MCF 10A (cell line): ENCODE results near the gene DOHH. TPM values are rescaled to one million over a fixed set of nuclear protein-coding genes. Genes with fewer than 3 reads are reported as not detected.

ENCODE experiments used
- Bru-seq: library from RNA; stranded (reverse); fragments of 400-500 nt; gene quantifications from one replicate; lab custom pipeline; 2021; lab: Mats Ljungman, UMichigan
- BruChase-seq, 2 experiments: library from RNA; stranded (reverse); fragments of 400-500 nt; gene quantifications; one replicate each; lab custom pipeline; 2021; lab: Mats Ljungman, UMichigan
- BruUV-seq: library from RNA; stranded (reverse); fragments of 400-500 nt; replicated peaks from 2 replicates; lab custom pipeline; 2021; lab: Mats Ljungman, UMichigan
- CTCF ChIA-PET: fragments of 300-600 bp; sonication (Branson Sonifier 250); formaldehyde crosslinking; extraction: SDS; loops from one replicate; lab custom pipeline; 2021; ENCODE audit warnings: antibody characterized with exemption, inconsistent platforms; lab: Yijun Ruan, JAX
- POLR2A ChIA-PET: fragments of 300-600, 350-650 bp; sonication (Branson Sonifier 250); formaldehyde crosslinking; extraction: SDS; loops from one replicate; lab custom pipeline; 2020; ENCODE audit warnings: antibody characterized with exemption, inconsistent platforms; lab: Yijun Ruan, JAX
- DNase-seq: peaks from one replicate; pipeline ENCODE4 v3.0.0-alpha.2; 2018; ENCODE audit not compliant: unreplicated experiment
- H3K27ac Mint-ChIP-seq: one replicate; pipeline ENCODE4 v1.8.0; 2022; ENCODE audit warnings: mild to moderate bottlenecking, low read depth, mixed read lengths; ENCODE audit not compliant: unreplicated experiment
- H3K27me3 Mint-ChIP-seq: one replicate; pipeline ENCODE4 v1.8.0; 2022; ENCODE audit warnings: mixed read lengths; ENCODE audit not compliant: insufficient read depth, unreplicated experiment
- H3K36me3 Mint-ChIP-seq: one replicate; pipeline ENCODE4 v1.8.0; 2022; ENCODE audit warnings: mild to moderate bottlenecking, moderate library complexity, mixed read lengths; ENCODE audit not compliant: insufficient read depth, unreplicated experiment
- H3K4me1 Mint-ChIP-seq: one replicate; pipeline ENCODE4 v1.8.0; 2022; ENCODE audit warnings: mixed read lengths; ENCODE audit not compliant: insufficient read depth, unreplicated experiment
- H3K4me3 Mint-ChIP-seq: one replicate; pipeline ENCODE4 v1.8.0; 2022; ENCODE audit warnings: mild to moderate bottlenecking, moderate library complexity, mixed read lengths; ENCODE audit not compliant: unreplicated experiment
- H3K9me3 Mint-ChIP-seq: one replicate; pipeline ENCODE4 v1.8.0; 2022; ENCODE audit warnings: mixed read lengths; ENCODE audit not compliant: unreplicated experiment
- CTCF ChIP-seq: fragments of 200-600 bp; IDR thresholded peaks from one replicate; pipeline ENCODE4 v1.8.0; 2022; ENCODE audit warnings: antibody characterized with exemption, mild to moderate bottlenecking; ENCODE audit not compliant: unreplicated experiment
- intact Hi-C: fragments of 100-400 bp; cut with micrococcal nuclease; formaldehyde crosslinking; loops from 2 replicates; pipeline ENCODE4 v1.14.1; 2022
- long read RNA-seq: library from polyadenylated mRNA; stranded (forward); transcript quantifications from one replicate; pipeline ENCODE4 v2.0.0, GENCODE V29; 2022
- total RNA-seq: library from RNA; stranded (reverse); gene quantifications from 2 replicates; pipeline ENCODE4 v1.2.3, GENCODE V29; 2022

DOHH gene
- total RNA-seq = 14.9 and 16.3 TPM in 2 replicates
- Bru-seq, nascent RNA = percentile 54 among the genes with signal in this experiment
- BruChase-seq, experiment 1, labeled RNA remaining after a 6-hour chase = percentile 46 among the genes with signal in this experiment
- percentile 44 among the genes with signal in this experiment for BruChase-seq, experiment 2, labeled RNA remaining after a 2-hour chase
- long read RNA-seq, transcript DOHH-201 (5 exons, 2,031 nt) = major isoform, 29 of 35 reads
- long read RNA-seq, partial matches to known transcripts = 2 of 35 reads
- long read RNA-seq, other reads (novel, unspliced or antisense) = 4 of 35 reads

- BruUV-seq = no TSS peak
- peak; percentile 97 for DNase-seq
- H3K4me3 Mint-ChIP-seq = peak within 1 kb of the TSS; percentile 97
- intact Hi-C loops = no loop called here
- H3K27me3 Mint-ChIP-seq = no peaks in the 10 kb centered on the region
- TF ChIP-seq CTCF = no peak
- ChIA-PET POLR2A (interaction anchor here (0.6 to 1.7 kb wide), 18 partner anchors 9 to 1320 kb away, joined by 3 to 10 read pairs (median 4); partner anchors contain the start of genes SMIM24 and SMIM44), CTCF (interaction anchor here (0.6 to 2.1 kb wide), 2 partner anchors 28 to 57 kb away, joined by 3 to 8 read pairs; no protein-coding TSS in a partner anchor)
- H3K4me1 Mint-ChIP-seq = peaks cover 17% of the 10 kb centered on the region
- peak within 1 kb of the TSS; percentile 99 for H3K27ac Mint-ChIP-seq
- peaks cover 21% of the 10 kb centered on the region for H3K36me3 Mint-ChIP-seq
- H3K9me3 Mint-ChIP-seq = no peaks in the 10 kb centered on the region
Observed at GRCh38 chr19:3500429-3501101, at the start of gene DOHH. TSS of gene DOHH (minus strand) at chr19:3500674. CDS start at chr19:3496814, 3,860 bp downstream.

- DNase-seq = no peak
- Mint-ChIP-seq H3K27ac (no peak overlapping the region), H3K36me3 (peaks cover 54% of the 10 kb centered on the region), H3K27me3 (no peaks in the 10 kb centered on the region), H3K4me3 (no peak overlapping the region), H3K9me3 (no peaks in the 10 kb centered on the region), H3K4me1 (peaks cover 10% of the 10 kb centered on the region)
- intact Hi-C loops = loop anchor here (10.0 kb wide), 1 partner anchor 155 kb away; the partner anchor contains the start of genes PIP5K1C and TJP3
- no TSS peak for BruUV-seq
- no peak for TF ChIP-seq CTCF
- POLR2A ChIA-PET = no interaction called here
- CTCF ChIA-PET = interaction anchor here (1.0 kb wide), 1 partner anchor 28 kb away, joined by 5 read pairs; no protein-coding TSS in a partner anchor
Observed at GRCh38 chr19:3549816-3550215, 49.3 kb upstream of the DOHH start.

GRCh38 chr19:3548606-3549005 is 48.1 kb upstream of the DOHH start:
- Mint-ChIP-seq H3K4me1 (peaks cover 11% of the 10 kb centered on the region), H3K36me3 (peaks cover 58% of the 10 kb centered on the region), H3K9me3 (no peaks in the 10 kb centered on the region), H3K4me3 (no peak overlapping the region), H3K27ac (no peak overlapping the region), H3K27me3 (no peaks in the 10 kb centered on the region)
- no TSS peak for BruUV-seq
- no peak for TF ChIP-seq CTCF
- no peak for DNase-seq
- intact Hi-C loops = no loop called here
- ChIA-PET POLR2A (interaction anchor here (0.5 kb wide), 1 partner anchor 234 kb away, joined by 3 read pairs; no protein-coding TSS in a partner anchor), CTCF (interaction anchor here (0.8 to 1.2 kb wide), 3 partner anchors 18 to 27 kb away, joined by 3 to 5 read pairs (median 4); no protein-coding TSS in a partner anchor)

GRCh38 chr19:3547767-3548282 is 47.4 kb upstream of the DOHH start:
- Mint-ChIP-seq H3K9me3 (no peaks in the 10 kb centered on the region), H3K4me1 (peaks cover 11% of the 10 kb centered on the region), H3K27ac (no peak overlapping the region), H3K4me3 (no peak overlapping the region), H3K27me3 (no peaks in the 10 kb centered on the region), H3K36me3 (peaks cover 54% of the 10 kb centered on the region)
- TF ChIP-seq CTCF = no peak
- ChIA-PET POLR2A (interaction anchor here (1.7 kb wide), 1 partner anchor 9 kb away, joined by 5 read pairs; the partner anchor contains the start of gene MFSD12), CTCF (interaction anchor here (0.7 to 1.4 kb wide), 2 partner anchors 9 to 1013 kb away, joined by 3 read pairs; no protein-coding TSS in a partner anchor)
- intact Hi-C loops = no loop called here
- no peak for DNase-seq
- BruUV-seq = no TSS peak
